NAMALWA (cell line): ENCODE results near the gene HPCAL1.
"Not testable (repeated sequence)": the region's sequence is repeated elsewhere in the genome, so short reads cannot be mapped to it uniquely, and the experiment has no call there.

ENCODE experiments used
- DNase-seq: peaks from one replicate; pipeline ENCODE4 v3.0.0-alpha.2; 2015; ENCODE audit warnings: low spot score

Gene HPCAL1

DNA sequence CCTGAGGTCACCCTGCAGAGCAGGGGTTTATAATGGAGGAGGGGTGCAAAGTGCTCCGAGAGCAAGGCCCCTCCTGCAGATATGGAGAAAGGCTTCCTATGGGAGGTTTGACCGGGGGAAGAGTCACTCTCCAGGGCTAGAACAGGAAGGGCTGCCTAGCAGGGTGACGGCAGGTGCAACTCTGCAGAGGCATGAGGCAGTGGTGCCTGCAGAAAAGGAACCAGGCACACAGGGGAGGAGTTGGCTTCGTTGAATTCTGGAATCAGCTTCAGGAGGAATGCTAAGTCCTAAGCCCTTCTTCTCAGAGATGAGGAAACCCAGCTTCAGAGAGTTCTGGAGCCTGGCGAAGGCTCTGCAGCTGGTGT is 17.5 kb upstream of the HPCAL1 start:
- DNase-seq = no peak

DNA sequence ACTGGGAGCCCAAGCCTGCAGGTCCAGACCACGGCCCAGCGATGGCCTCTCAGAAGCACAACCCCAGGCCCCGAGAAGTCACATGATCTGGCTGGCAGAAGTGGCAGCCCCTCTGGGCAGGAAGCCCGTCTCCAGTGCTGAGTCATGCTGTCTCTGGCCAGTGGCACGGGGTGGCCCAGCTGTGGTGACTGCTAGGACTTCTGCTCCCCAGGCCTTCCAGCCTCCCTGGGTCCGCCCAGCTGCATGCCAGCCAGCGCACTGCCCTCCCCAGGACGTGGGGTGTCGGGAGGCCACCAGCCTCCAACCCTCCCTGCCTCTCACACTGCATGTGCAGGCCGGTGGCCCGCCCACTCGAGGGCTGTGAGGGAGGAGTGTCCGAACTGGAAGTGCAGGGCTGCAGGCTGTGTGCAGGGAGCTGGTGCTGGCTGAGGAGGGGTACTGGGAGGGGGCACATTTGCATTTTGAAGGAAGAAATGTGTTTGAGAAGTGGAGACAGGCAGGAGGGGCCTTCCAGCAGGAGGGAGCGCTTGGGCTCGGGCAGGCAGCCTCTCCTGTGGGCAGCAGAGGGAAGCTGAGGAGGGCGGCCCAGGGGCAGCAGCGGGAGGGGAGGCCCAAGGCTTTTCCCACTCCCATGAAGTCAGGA is 17.0 kb upstream of the HPCAL1 start:
- DNase-seq = no peak

DNA sequence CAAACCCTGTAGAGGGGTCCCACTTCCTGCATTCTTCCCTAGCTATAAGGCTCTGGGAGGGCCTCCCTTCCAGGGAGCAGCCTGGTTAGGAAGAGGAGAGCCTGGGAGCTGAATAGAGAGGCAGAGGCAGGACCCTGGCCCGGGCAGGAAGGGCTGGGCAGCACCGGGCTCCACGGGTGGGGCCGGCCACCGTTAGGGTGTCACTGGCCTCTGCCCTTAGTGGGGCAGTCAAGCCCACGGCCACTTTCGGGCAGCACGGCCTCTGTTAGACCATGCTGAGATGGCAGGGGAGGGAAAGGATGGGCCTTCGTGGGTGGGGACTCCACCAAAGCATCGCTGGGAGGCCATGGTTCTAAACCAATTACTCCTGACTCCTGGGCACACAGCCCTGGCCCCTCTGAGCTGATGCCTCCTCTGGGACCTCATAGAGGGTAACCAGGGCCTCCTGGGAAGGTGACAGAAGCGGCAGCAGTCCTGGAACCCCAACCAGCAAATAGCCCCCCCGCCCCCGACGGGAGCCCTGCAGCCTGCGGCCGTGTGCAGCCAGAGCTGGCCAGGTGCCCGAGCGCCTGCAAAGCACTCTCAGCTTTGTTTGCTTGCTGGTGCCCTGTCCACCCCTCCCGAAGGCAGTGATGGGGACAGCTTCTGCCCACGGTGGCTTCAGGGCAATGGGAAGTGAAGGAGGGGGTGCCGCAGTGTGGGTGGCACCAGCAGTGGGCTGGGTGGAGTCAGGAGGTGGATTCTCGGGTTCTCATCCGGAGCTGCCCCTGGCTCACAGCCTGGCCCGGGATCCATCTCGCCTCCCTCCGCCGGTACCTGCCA is 16.3 kb upstream of the HPCAL1 start:
- DNase-seq = no peak

DNA sequence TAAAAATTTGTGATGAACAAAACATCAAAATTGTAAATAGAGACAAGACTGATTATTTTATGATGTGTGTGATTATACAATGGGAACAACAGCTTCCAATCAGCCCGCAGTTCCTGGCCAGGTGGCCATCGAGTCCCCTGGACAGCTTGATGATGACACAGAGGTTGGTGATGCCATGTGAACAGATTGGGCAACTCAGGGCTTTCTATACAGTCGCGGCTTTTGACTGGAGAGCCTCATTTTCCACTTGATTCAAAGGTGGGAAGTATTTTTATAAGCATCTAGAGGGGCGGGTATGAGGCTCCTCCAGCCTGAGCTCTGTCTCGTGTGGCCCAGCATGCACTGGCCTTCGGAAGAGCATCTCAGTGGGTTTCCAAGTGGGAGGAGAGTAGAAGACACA is 14.9 kb upstream of the HPCAL1 start:
- DNase-seq = no peak

DNA sequence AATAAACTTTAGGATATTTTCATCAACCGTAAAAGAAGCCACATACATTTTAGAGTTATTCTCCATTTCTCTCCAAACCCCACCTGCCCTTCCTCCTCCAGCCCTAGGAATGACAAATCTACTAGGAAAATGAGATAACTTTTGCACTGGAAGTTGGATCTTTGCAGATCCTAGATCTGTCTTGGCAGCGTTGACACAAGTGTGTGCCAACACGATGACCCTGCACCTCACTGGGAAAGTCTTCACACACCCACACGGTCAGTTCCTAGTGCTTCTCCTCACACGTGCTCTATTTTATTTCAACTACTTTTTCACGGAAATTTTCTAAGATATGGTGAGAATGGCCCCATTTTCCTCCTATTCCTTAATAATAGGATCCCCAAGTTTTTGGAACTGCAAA is 14.1 kb upstream of the HPCAL1 start:
- DNase-seq = no peak

DNA sequence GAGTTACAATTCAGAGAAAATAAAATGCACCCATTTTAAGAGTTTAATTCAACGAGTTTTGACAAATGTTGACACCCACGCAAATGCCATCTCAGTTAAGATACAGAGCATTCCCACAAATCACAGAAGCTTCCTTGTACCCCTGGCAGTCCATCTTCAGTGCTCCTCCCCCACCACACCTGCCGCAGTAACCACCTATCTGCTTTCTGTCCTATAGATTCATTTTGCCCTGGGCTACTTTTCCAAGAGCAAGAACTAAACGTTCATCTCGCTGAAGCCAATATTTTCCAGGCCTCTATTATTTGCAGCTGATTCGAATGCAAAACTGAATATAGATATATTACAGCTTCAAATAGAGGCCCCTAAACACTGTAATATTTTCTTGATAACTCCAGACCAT is 13.4 kb upstream of the HPCAL1 start:
- DNase-seq = no peak

DNA sequence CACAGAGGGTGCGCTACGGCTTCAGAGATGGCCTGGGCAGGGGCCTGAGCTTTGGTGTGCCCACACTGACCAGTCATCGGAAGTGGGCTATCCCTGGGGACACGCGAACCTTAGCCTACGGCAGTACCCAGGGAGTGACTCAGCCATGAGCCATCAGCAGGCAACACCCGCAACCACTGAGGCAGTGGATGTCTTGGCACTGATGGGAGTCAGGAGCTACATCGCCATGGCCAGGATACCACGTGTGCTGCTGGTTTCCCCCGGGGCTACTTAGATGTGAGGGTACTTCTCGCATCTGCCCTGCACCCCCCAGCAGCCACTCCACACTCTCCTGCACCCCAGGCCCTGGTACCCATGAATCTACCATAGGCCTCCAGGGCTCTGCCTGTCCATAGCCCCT is 12.8 kb upstream of the HPCAL1 start:
- no peak for DNase-seq

DNA sequence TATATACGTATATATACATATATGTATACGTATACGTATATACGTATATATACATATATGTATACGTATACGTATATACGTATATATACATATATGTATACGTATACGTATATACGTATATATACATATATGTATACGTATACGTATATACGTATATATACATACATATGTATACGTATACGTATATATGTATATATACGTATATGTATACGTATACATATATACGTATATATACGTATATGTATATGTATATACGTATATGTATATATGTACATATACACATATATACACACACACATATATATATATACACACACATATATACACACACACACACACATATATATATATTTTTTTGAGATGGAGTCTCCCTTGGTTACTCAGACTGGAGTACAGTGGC is 11.3 kb upstream of the HPCAL1 start:
- DNase-seq = not testable (repeated sequence)

DNA sequence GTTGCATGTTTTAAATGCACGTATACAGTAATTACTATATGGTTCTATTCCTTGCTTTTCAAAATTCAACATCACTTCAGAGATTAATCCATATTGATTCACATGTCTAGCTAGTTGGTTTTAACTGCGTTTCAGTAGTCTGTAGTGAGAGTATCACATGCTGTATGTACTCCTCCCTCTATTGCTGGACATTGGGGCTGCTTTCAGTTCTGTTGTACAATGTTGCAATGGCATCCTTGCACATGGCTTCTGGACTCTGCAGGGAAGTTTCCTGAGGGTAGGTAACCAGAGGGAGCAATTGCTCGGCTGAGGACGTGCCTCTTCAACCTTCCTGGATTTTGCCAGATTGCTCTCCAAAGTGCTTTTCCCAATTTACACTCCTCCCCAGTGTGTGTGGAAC is 10.7 kb upstream of the HPCAL1 start:
- no peak for DNase-seq

DNA sequence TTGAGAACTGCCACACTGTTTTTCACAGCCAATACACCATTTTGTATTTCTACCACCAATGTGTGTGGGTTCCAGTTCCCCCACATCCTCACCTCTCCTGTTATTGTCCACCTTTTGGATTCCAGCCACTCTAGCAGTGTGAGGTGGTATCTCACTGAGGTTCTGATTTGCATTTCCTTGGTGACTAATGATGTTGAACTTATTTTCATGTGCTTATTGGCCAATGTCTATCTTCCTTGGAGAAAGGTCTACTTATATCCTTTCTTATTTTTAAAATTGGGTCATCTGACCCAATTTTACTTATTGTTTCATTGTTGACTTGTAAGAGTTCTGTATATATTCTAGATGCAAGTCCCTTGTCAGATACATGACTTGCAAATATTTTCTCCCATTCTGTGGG is 9.1 kb upstream of the HPCAL1 start:
- no peak for DNase-seq

DNA sequence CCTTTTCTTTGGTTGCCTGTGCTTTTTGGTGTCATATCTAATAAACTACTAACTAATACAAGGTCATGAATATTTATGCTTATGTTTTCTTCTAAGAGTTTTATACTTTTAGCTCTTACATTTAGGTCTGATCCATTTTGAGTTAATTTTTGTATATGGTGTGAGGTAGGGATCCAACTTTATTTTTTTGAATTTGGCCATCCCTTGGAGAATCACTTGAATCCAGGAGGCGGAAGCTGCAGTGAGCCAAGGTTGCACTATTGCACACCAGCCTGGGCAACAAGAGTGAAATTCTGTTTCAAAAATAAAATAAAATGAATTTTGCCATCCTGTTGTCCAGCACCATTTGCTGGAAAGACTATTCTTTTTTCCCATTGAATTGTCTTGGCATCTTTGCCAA is 8.6 kb upstream of the HPCAL1 start:
- DNase-seq = no peak

DNA sequence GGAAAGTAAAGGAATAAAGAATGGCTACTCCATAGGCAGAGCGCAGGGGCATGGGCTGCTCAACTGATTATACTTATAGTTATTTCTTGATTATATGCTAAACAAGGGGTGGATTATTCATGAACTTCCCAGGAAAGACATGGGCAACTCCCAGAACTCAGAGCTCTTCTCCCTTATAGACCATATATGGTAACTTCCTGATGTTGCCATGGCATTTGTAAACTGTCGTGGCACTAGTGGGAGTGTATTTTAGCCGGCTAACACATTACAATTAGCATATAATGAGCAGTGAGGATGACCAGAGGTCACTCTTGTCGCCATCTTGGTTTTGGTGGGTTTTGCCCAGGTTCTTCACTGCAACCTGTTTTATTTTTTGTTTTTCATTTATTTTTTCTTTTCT is 7.1 kb upstream of the HPCAL1 start:
- not testable (repeated sequence) for DNase-seq

DNA sequence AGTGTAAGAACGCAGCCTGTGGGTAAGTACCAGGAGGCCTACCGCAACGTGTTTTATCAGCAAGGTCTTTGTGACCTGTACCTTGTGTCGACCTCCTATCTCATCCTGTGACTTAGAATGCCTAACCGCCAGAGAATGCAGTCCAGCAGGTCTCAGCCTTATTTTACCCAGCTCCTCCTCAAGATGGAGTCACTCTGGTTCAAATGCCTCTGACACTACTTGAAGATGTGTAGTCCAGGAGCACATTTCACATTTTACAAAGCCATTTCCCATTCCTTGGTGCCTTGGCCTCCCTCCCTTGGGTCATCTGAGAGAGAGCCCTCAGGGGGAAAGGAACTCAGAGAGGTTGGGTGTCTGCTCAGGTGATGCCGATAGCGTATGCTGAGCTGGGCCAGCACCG is 6.6 kb upstream of the HPCAL1 start:
- DNase-seq = no peak

DNA sequence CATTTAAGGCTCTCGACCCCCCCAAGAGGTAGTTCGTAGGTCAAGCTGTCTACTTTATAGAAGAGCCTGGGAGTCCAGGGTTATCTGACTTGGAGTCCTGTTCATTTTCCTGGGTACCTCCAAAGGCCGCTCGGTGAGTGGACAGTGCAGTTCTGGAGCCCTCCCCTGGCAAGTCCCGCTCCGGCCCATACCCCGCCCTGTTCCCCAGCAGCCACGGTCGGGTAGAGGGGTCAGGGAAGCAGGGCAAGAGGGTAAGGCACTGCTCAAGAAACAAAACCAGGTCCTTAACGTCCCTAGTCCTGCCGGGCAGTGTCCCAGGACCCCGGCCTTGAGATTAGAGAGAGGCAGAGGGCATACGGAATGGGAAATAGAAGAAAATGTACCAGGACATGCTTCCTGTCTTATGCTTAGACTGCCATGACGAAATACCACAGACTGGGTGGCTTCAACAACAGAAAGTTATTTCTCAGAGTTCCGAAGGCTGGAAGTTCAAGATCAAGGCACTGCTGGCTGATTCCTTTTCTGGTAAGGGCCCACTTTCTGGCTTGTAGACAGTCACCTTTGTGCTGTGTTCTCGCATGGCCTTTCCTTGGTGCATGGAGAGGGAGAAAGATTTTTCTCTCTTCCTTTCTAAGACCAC is 5.4 kb upstream of the HPCAL1 start:
- no peak for DNase-seq

DNA sequence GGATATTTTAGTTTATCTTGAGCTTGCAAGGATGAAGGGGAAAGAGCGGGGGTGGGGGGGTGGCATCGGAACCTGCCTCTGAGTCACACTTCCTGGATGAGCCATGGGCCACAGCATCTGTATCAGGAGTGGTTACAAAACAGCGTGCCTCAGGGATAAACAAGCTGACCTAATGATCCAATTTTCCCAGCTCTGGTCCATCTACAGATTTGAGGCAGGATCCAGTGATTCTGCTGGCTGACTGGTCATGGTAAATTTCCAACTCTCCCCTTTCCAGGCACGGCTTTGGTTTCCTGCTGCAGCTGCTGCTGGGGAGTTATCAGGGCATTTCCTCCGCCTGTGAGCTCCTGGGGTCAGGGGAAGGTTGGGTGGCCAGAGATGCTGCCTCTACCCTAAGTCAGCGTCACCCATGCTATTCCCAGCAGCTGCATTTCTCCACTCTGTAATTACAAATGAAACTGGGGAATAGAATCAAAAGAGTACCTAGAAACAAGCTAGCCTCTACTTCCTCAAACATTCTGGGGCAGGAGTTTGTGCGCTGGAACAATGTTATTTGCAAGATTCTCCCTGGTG is 4.7 kb upstream of the HPCAL1 start:
- DNase-seq = no peak

DNA sequence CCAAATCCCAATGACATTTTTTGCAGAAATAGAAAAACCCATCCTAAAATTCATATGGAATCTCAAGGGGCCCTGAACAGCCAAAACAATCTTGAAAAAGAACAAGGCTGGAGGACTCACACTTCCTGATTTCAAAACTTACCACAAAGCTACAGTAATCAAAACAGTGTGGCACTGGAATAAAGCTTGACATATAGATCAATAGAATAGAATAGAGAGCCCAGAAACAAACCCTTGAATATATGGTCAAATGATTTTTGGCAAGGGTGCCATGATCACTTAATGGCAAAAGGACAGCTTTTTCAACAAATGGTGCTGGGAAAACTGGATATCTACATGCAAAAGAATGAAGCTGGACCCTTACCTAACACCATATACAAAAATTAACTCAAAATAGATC is 3.9 kb upstream of the HPCAL1 start:
- not testable (repeated sequence) for DNase-seq

DNA sequence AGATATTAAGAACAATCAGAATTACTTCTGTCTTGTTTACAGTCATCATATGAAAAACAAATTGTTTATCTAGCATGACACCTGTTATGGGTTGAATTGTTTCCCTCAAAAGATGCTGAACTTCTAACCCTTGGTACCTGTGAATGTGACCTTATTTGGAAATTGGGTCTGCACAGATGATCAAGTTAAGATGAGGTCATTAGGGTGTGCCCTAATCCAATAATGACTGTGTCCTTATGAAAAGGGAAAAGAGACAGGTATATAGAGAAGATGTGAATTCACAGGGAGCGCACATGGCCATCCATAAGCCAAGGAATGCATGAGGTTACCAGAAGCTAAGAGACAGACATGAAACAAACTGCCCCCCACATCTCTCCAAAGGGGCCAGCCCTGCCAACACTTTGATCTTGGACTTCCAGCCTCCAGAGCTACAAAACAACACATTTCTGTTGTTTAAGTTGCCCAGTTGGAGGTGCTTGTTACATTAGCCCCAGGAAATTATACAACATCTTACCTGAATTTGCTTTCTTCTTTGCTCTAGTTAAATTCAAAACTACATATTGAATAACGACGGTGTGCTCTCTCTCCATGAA is 2.3 kb upstream of the HPCAL1 start:
- no peak for DNase-seq

DNA sequence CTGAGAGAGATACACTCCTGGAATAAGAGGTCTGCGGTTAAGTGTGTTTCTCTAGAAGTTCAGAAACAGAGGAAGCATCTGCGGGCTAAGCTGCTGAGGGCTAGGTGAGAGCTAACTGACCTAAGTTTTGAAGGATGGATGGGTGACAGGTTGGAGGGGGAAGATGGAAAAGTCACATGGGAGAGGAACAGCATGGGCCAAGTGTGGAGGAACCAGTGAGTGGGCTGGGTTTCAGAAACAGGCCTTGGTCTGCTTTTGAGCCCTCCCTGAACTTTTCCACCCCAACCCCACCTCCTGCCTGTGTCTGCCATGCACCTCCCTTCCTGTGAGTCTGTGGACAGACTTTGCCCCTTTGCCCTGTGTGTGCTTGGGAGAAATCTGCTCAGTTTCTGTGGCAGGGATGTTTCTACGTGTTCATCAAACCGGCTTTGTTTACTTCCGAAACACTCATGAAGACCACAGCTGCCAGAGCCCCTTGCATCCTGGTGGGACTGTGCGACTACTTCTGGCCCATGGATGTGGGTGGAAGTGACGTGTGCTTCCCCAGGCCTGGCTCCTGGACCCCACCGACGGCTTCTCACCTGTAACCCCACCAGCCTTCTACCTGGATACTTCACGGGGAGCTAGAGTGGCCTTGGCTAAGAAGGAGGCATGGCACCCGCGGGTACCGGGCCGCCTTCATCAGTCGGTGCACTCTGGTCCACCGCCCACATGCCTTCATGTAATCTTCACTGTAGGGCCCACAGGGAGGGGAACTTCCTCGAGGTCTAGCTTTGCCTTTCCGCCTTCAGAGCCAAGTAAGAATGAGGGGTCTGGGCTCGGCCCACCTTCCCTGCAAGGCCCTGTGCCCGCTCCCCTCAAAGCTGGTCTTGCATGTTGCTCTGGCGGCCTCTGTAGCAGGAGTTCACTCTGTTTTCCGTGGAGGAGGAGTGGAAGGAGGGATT is 1.4 kb upstream of the HPCAL1 start:
- DNase-seq = no peak

DNA sequence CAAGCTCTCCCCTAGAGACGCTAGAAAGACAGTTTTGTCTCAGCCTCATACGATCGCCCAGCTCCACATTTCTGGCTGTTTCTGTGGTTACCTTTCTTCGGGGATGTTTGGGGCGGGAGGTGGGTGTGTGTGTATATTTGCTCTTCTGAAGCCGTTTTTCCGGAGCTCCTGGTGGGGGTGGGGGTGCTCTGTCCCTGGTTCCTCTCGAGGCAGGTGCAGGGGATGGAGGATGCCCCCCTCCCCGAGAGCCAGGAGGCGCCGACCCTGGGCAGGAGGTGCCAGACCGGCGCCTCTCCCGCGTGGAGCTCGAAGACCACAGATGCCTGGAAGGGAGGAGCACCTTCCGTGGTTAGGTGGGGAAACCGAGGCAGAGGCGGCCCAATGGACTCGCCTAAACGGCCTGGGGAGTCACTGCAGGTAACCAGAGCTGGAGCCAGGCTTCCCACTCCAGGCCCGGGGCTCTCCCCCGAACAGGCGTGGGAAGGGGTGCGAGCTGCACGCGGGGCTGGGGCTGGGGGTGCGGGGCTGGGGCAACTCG is 694 bp upstream of the HPCAL1 start:
- no peak for DNase-seq

DNA sequence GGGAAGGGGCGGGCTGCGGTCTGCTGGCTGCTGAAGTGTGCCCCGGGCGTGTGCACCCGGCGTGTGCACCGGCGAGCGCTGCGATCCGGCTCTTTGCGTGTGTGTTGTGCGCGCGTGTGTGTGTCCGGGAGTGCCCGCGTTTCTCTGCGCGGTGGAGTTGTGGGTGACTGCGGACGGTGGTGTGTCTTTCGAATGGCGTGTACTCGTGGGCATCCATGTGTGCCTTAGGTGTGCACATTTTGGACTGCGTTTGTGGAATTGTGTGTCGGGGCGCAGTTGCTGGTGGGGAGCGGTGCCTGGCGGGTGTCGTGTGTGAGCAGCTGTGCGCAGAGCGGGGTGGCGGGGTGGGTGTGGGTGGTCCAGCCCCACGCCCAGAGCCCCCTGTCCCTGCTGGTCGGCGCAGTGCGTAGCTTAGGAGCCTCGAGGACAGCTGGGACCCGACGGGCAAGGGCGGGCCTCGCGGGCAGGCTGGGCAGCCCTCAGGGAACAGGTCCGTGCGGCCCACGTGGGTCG is 533 bp downstream of the HPCAL1 start:
- no peak for DNase-seq
